ENCODE results near the gene ZHX3. TPM values are rescaled to one million over a fixed set of nuclear protein-coding genes. Genes with fewer than 3 reads are reported as not detected.
A peak's percentile ranks its signal among the peaks of the same experiment; 100 is the strongest.

ZHX3 gene
- total and polyA plus RNA-seq, 2 of the 13 experiments (the other 11 are each of a cell fraction or from before 2014, with no cell fraction given) = 8.4 to 11.7 TPM

DNA sequence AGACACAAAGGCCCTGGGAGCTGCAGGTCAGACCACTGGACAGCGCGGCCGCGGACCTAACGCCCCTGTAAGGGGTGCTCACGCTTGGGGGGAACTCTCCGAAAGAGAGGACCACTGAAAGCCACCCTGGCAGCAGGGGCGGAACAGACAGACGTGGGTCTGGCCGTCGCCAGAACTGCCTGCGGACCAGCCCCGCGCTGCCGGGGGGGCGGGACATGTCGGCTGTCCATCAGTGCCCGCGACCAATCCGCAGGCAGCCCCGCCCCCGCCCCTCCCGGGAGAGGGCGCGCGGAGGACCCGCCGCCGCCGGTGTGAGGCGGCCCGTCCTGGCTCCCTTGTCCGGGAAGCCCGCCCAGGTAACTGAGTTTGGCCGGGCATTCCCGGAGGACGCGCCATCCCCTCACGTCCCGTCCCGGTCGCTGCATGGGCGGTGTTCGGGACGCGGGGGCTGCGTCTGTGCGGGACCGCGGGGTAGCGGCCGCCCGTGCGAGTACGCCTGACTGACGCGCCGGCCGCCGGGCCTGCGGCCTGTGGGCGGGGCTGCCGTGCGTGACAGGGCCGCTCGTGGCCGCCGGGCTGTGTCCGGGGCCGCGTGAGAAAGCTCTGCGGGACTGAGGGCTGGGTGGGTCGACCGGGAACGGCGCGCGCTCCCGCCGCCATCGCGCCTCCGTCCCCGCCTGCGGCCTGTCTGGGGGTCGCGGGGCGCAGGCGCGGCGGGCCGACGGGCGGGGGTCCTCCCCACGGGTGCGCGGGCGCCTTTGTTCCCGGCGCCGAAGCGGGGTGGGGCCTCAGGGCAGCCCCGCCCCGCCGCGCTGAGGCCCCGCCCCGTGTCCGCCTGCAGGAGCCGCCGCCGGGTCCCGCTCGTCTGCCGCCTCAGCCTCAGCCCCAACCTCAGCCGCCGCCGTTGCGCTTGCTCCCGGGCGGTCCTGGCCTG, 180.6 kb downstream of the ZHX3 start, which contains the start of gene PLCG1 (continued):
- TF ChIP-seq, protein P1, sequence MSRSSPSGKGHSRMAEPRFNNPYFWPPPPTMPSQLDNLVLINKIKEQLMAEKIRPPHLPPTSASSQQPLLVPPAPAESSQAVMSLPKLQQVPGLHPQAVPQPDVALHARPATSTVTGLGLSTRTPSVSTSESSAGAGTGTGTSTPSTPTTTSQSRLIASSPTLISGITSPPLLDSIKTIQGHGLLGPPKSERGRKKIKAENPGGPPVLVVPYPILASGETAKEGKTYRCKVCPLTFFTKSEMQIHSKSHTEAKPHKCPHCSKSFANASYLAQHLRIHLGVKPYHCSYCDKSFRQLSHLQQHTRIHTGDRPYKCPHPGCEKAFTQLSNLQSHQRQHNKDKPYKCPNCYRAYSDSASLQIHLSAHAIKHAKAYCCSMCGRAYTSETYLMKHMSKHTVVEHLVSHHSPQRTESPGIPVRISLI (CRISPR knock-in tag; IDR thresholded peaks at IDR 0.05; ENCODE audit: borderline replicate concordance) = no peak
- TF ChIP-seq, protein P2, sequence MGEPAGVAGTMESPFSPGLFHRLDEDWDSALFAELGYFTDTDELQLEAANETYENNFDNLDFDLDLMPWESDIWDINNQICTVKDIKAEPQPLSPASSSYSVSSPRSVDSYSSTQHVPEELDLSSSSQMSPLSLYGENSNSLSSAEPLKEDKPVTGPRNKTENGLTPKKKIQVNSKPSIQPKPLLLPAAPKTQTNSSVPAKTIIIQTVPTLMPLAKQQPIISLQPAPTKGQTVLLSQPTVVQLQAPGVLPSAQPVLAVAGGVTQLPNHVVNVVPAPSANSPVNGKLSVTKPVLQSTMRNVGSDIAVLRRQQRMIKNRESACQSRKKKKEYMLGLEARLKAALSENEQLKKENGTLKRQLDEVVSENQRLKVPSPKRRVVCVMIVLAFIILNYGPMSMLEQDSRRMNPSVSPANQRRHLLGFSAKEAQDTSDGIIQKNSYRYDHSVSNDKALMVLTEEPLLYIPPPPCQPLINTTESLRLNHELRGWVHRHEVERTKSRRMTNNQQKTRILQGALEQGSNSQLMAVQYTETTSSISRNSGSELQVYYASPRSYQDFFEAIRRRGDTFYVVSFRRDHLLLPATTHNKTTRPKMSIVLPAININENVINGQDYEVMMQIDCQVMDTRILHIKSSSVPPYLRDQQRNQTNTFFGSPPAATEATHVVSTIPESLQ (CRISPR knock-in tag; conservative IDR thresholded peaks at IDR 0.05) = no peak; the same call in 1 of the 2 replicates
- TF ChIP-seq, protein P3, sequence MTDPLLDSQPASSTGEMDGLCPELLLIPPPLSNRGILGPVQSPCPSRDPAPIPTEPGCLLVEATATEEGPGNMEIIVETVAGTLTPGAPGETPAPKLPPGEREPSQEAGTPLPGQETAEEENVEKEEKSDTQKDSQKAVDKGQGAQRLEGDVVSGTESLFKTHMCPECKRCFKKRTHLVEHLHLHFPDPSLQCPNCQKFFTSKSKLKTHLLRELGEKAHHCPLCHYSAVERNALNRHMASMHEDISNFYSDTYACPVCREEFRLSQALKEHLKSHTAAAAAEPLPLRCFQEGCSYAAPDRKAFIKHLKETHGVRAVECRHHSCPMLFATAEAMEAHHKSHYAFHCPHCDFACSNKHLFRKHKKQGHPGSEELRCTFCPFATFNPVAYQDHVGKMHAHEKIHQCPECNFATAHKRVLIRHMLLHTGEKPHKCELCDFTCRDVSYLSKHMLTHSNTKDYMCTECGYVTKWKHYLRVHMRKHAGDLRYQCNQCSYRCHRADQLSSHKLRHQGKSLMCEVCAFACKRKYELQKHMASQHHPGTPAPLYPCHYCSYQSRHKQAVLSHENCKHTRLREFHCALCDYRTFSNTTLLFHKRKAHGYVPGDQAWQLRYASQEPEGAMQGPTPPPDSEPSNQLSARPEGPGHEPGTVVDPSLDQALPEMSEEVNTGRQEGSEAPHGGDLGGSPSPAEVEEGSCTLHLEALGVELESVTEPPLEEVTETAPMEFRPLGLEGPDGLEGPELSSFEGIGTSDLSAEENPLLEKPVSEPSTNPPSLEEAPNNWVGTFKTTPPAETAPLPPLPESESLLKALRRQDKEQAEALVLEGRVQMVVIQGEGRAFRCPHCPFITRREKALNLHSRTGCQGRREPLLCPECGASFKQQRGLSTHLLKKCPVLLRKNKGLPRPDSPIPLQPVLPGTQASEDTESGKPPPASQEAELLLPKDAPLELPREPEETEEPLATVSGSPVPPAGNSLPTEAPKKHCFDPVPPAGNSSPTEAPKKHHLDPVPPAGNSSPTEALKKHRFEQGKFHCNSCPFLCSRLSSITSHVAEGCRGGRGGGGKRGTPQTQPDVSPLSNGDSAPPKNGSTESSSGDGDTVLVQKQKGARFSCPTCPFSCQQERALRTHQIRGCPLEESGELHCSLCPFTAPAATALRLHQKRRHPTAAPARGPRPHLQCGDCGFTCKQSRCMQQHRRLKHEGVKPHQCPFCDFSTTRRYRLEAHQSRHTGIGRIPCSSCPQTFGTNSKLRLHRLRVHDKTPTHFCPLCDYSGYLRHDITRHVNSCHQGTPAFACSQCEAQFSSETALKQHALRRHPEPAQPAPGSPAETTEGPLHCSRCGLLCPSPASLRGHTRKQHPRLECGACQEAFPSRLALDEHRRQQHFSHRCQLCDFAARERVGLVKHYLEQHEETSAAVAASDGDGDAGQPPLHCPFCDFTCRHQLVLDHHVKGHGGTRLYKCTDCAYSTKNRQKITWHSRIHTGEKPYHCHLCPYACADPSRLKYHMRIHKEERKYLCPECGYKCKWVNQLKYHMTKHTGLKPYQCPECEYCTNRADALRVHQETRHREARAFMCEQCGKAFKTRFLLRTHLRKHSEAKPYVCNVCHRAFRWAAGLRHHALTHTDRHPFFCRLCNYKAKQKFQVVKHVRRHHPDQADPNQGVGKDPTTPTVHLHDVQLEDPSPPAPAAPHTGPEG (CRISPR knock-in tag; IDR thresholded peaks at IDR 0.05) = no peak; the same call in 1 of the 2 replicates
- TF ChIP-seq ATAD3A (CRISPR knock-in tag; IDR thresholded peaks at IDR 0.05) (peak; percentile 63; the same call in 1 of the 2 replicates), POLR2A (IDR thresholded peaks at IDR 0.05; ENCODE audit: insufficient read depth in 1 of 2, low read depth in 2 of 2, low read length in 2 of 2) (peak; percentile 80 to 91), ERF (CRISPR knock-in tag; IDR thresholded peaks at IDR 0.05) (peak; percentile 83), REPIN1 (CRISPR knock-in tag; IDR thresholded peaks at IDR 0.05; ENCODE audit: borderline replicate concordance, low read depth) (peak; percentile 95), KDM1A (CRISPR knock-in tag; IDR thresholded peaks at IDR 0.05) (no peak), ZFP36 (IDR thresholded peaks at IDR 0.05; ENCODE audit: borderline replicate concordance, low read depth, low read length, partially characterized antibody) (no peak), KDM5A (IDR thresholded peaks at IDR 0.05; ENCODE audit: borderline replicate concordance, low read length) (peak; percentile 62; the same call in 1 of the 2 replicates), ZFP37 (CRISPR knock-in tag; IDR thresholded peaks at IDR 0.05; ENCODE audit: borderline replicate concordance) (peak; percentile 74; the same call in 1 of the 2 replicates), FOXK1 (CRISPR knock-in tag; IDR thresholded peaks at IDR 0.05; ENCODE audit: borderline replicate concordance, low read depth) (peak; percentile 11; the same call in 1 of the 2 replicates), HDAC1 (CRISPR knock-in tag; IDR thresholded peaks at IDR 0.05) (peak; percentile 91), FOXP1 (IDR thresholded peaks at IDR 0.05) (no peak), FOXP1 (CRISPR knock-in tag; IDR thresholded peaks at IDR 0.05) (no peak; the same call in 1 of the 2 replicates), ZNF773 (CRISPR knock-in tag; IDR thresholded peaks at IDR 0.05; ENCODE audit: borderline replicate concordance) (peak; percentile 46; the same call in 1 of the 2 replicates), ZFYVE20 (CRISPR knock-in tag; IDR thresholded peaks at IDR 0.05; ENCODE audit: borderline replicate concordance, low read depth) (no peak)
- TF ChIP-seq, protein P4, sequence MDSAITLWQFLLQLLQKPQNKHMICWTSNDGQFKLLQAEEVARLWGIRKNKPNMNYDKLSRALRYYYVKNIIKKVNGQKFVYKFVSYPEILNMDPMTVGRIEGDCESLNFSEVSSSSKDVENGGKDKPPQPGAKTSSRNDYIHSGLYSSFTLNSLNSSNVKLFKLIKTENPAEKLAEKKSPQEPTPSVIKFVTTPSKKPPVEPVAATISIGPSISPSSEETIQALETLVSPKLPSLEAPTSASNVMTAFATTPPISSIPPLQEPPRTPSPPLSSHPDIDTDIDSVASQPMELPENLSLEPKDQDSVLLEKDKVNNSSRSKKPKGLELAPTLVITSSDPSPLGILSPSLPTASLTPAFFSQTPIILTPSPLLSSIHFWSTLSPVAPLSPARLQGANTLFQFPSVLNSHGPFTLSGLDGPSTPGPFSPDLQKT (CRISPR knock-in tag; IDR thresholded peaks at IDR 0.05; ENCODE audit: borderline replicate concordance) = no peak; the same call in 1 of the 2 replicates
